ENCODE data around the gene CTNND1. TPM values are rescaled to one million over a fixed set of nuclear protein-coding genes. Genes with fewer than 3 reads are reported as not detected.
A peak's percentile ranks its signal among the peaks of the same experiment; 100 is the strongest.

Gene CTNND1
- total and polyA plus RNA-seq, 8 donors = 187 to 301 (median 263) TPM

GRCh38 chr11:57785072-57785471 is 23.5 kb downstream of the CTNND1 start:
- Histone ChIP-seq H3K27ac (peak overlapping the region; percentile 0 to 57), H3K9me3 (no peaks in the 10 kb centered on the region), H3K4me1 (peaks cover 54 to 100% of the 10 kb centered on the region in 2 donors), H3K4me3 (no peak overlapping the region), H3K27me3 (no peaks in the 10 kb centered on the region), H3K36me3 (no peaks in the 10 kb centered on the region)
- no peak for TF ChIP-seq CTCF (IDR thresholded peaks at IDR 0.05)
- ATAC-seq (no peak), DNase-seq (no peak)
- intact Hi-C loops (cut with DNase I) = no loop called here

- intact Hi-C loops (cut with DNase I) = no loop called here
- peaks cover 45 to 100% of the 10 kb centered on the region in 2 donors for H3K4me1 ChIP-seq
- no peak for TF ChIP-seq CTCF (IDR thresholded peaks at IDR 0.05)
These were observed 24.8 kb downstream of the CTNND1 start for GRCh38 chr11:57786436-57786835.

GRCh38 chr11:57787006-57787604 is 25.5 kb downstream of the CTNND1 start:
- Histone ChIP-seq H3K36me3 (peaks cover 0 to 5% of the 10 kb centered on the region in 2 donors), H3K27ac (peak overlapping the region in 1 of 2 donors; percentile 45), H3K4me1 (peaks cover 46 to 100% of the 10 kb centered on the region in 2 donors), H3K27me3 (no peaks in the 10 kb centered on the region), H3K4me3 (no peak overlapping the region), H3K9me3 (no peaks in the 10 kb centered on the region)
- intact Hi-C loops (cut with DNase I) = no loop called here
- no peak for DNase-seq
- TF ChIP-seq CTCF (IDR thresholded peaks at IDR 0.05) = no peak
- no peak for ATAC-seq

More at GRCh38 chr11:57786436-57786835, 24.8 kb downstream of the CTNND1 start:
- Histone ChIP-seq H3K27me3 (no peaks in the 10 kb centered on the region), H3K36me3 (peaks cover 0 to under 1% of the 10 kb centered on the region in 2 donors), H3K4me3 (no peak overlapping the region), H3K27ac (peak overlapping the region in 1 of 2 donors; percentile 45), H3K9me3 (no peaks in the 10 kb centered on the region)
- no peak for ATAC-seq
- no peak for DNase-seq

GRCh38 chr11:57787920-57788702 is 26.5 kb downstream of the CTNND1 start:
- peak; percentile 47 for ATAC-seq
- DNase-seq = peak in 1 of 4 donors; percentile 58
- H3K4me3 ChIP-seq = no peak overlapping the region
- no peaks in the 10 kb centered on the region for H3K27me3 ChIP-seq
- no peaks in the 10 kb centered on the region for H3K9me3 ChIP-seq
- H3K4me1 ChIP-seq = peaks cover 51 to 100% of the 10 kb centered on the region in 2 donors
- peaks cover 0 to 5% of the 10 kb centered on the region in 2 donors for H3K36me3 ChIP-seq
- peak overlapping the region; percentile 19 to 45 for H3K27ac ChIP-seq
- TF ChIP-seq CTCF (IDR thresholded peaks at IDR 0.05) = no peak
- intact Hi-C loops (cut with DNase I) = no loop called here

- Histone ChIP-seq H3K27ac (peak overlapping the region in 1 of 2 donors; percentile 45), H3K4me1 (peaks cover 52 to 100% of the 10 kb centered on the region in 2 donors), H3K36me3 (peaks cover 0 to 5% of the 10 kb centered on the region in 2 donors), H3K9me3 (no peaks in the 10 kb centered on the region), H3K27me3 (no peaks in the 10 kb centered on the region), H3K4me3 (no peak overlapping the region)
- no peak for DNase-seq
- no peak for TF ChIP-seq CTCF (IDR thresholded peaks at IDR 0.05)
- intact Hi-C loops (cut with DNase I) = no loop called here
- ATAC-seq = no peak
These were observed 27.1 kb downstream of the CTNND1 start for GRCh38 chr11:57788703-57789088.
